Mesenchymal stem cell (in vitro differentiated cells and primary cell): ENCODE measurements around the gene RBCK1.

Source experiments
- DNase-seq: peaks from one replicate; pipeline ENCODE4 v3.0.0-alpha.2; 2013
- H2AFZ ChIP-seq: one replicate; pipeline ENCODE4 v1.6.1; 2013; ENCODE audit warnings: low read depth, mild to moderate bottlenecking, control low read depth, inconsistent platforms, low read length, moderate library complexity
- H2AK5ac ChIP-seq: 2 replicates; pipeline ENCODE4 v1.6.1; 2013; ENCODE audit warnings: low read length, moderate library complexity, mild to moderate bottlenecking, inconsistent platforms; ENCODE audit not compliant: severe bottlenecking
- H2BK120ac ChIP-seq: one replicate; pipeline ENCODE4 v1.6.1; 2013; ENCODE audit warnings: low read depth, mild to moderate bottlenecking, inconsistent platforms, low read length, moderate library complexity
- H2BK12ac ChIP-seq, 2 experiments: one replicate each; pipeline ENCODE4 v1.6.1; 2013; ENCODE audit warnings: inconsistent platforms in 2 of 2, low read length in 2 of 2, mild to moderate bottlenecking in 2 of 2, moderate library complexity in 2 of 2, control low read depth in 1 of 2
- H2BK15ac ChIP-seq: one replicate; pipeline ENCODE4 v1.6.1; 2013; ENCODE audit warnings: mild to moderate bottlenecking, low read depth, inconsistent platforms; ENCODE audit not compliant: poor library complexity, severe bottlenecking
- H2BK5ac ChIP-seq: 2 replicates; pipeline ENCODE4 v1.6.1; 2013; ENCODE audit warnings: low read depth, mild to moderate bottlenecking, low read length, control low read depth, inconsistent platforms; ENCODE audit not compliant: poor library complexity, severe bottlenecking
- H3K14ac ChIP-seq, 2 experiments: one replicate each; pipeline ENCODE4 v1.6.1; 2013; ENCODE audit warnings: inconsistent platforms in 2 of 2, low read length in 2 of 2, control low read depth in 1 of 2, mild to moderate bottlenecking in 1 of 2, moderate library complexity in 1 of 2
- H3K18ac ChIP-seq, 2 experiments: one replicate each; pipeline ENCODE4 v1.6.1; 2013; ENCODE audit warnings: inconsistent platforms in 2 of 2, low read length in 2 of 2, control low read depth in 1 of 2, low read depth in 1 of 2, mild to moderate bottlenecking in 1 of 2
- H3K23ac ChIP-seq, 2 experiments: one replicate each; pipeline ENCODE4 v1.6.1; 2013; ENCODE audit warnings: inconsistent platforms in 2 of 2, low read length in 2 of 2, mild to moderate bottlenecking in 2 of 2, moderate library complexity in 2 of 2, control low read depth in 1 of 2
- H3K27ac ChIP-seq: 2 replicates; pipeline ENCODE4 v1.5.1; 2013; ENCODE audit warnings: mild to moderate bottlenecking, moderate library complexity, low read length, control low read depth, inconsistent platforms; ENCODE audit not compliant: poor library complexity, severe bottlenecking
- H3K27me3 ChIP-seq, 2 experiments: 2 replicates each; pipeline versions ENCODE4 v1.6.1 to v1.7.0; 2013; ENCODE audit warnings: low read length in 2 of 2, mild to moderate bottlenecking in 2 of 2, moderate library complexity in 2 of 2, control low read depth in 1 of 2, inconsistent platforms in 1 of 2; ENCODE audit not compliant: control insufficient read depth in 1 of 2, insufficient read depth in 1 of 2
- H3K36me3 ChIP-seq, 2 experiments: 2 replicates each; pipeline versions ENCODE4 v1.6.1 to v1.7.0; 2013; ENCODE audit warnings: low read length in 2 of 2, control low read depth in 1 of 2, inconsistent platforms in 1 of 2, low read depth in 1 of 2, mild to moderate bottlenecking in 1 of 2; ENCODE audit not compliant: insufficient read depth in 2 of 2, control insufficient read depth in 1 of 2
- H3K4ac ChIP-seq, 2 experiments: one replicate each; pipeline ENCODE4 v1.6.1; 2013; ENCODE audit warnings: inconsistent platforms in 2 of 2, low read length in 2 of 2, mild to moderate bottlenecking in 2 of 2, moderate library complexity in 2 of 2, control low read depth in 1 of 2, low read depth in 1 of 2
- H3K4me1 ChIP-seq: 2 replicates; pipeline ENCODE4 v1.6.1; 2013; ENCODE audit warnings: low read depth, low read length, control low read depth; ENCODE audit not compliant: control insufficient read depth, insufficient read depth
- H3K4me2 ChIP-seq: 2 replicates; pipeline ENCODE4 v1.6.1; 2013; ENCODE audit warnings: low read length, mild to moderate bottlenecking, inconsistent platforms; ENCODE audit not compliant: poor library complexity, severe bottlenecking
- H3K4me3 ChIP-seq, 2 experiments: 2 replicates each; pipeline versions ENCODE4 v1.5.1 to v1.7.0; 2013; ENCODE audit warnings: low read length in 2 of 2, mild to moderate bottlenecking in 2 of 2, control low read depth in 1 of 2, low read depth in 1 of 2; ENCODE audit not compliant: insufficient read depth in 1 of 2
- H3K79me1 ChIP-seq: replicated peaks from 2 replicates; pipeline ENCODE4 v1.6.1; 2013; ENCODE audit warnings: mild to moderate bottlenecking, control low read depth, low read length, inconsistent platforms; ENCODE audit not compliant: poor library complexity, severe bottlenecking
- H3K9ac ChIP-seq: 2 replicates; pipeline ENCODE4 v1.7.0; 2013; ENCODE audit warnings: mild to moderate bottlenecking, low read length, moderate library complexity
- H3K9me3 ChIP-seq: 2 replicates; pipeline ENCODE4 v1.7.0; 2013; ENCODE audit warnings: mild to moderate bottlenecking, low read length; ENCODE audit not compliant: control insufficient read depth
- H4K8ac ChIP-seq: one replicate; pipeline ENCODE4 v1.6.1; 2013; ENCODE audit warnings: inconsistent platforms, mild to moderate bottlenecking, low read length, moderate library complexity
- H4K91ac ChIP-seq: one replicate; pipeline ENCODE4 v1.6.1; 2013; ENCODE audit warnings: mild to moderate bottlenecking, low read length, inconsistent platforms
- WGBS: methylation state at CpG from one replicate; pipeline ENCODE4 v1.1.7; 2013; ENCODE audit warnings: mixed read lengths; 5-methylcytosine and 5-hydroxymethylcytosine counted together

RBCK1 gene

DNA sequence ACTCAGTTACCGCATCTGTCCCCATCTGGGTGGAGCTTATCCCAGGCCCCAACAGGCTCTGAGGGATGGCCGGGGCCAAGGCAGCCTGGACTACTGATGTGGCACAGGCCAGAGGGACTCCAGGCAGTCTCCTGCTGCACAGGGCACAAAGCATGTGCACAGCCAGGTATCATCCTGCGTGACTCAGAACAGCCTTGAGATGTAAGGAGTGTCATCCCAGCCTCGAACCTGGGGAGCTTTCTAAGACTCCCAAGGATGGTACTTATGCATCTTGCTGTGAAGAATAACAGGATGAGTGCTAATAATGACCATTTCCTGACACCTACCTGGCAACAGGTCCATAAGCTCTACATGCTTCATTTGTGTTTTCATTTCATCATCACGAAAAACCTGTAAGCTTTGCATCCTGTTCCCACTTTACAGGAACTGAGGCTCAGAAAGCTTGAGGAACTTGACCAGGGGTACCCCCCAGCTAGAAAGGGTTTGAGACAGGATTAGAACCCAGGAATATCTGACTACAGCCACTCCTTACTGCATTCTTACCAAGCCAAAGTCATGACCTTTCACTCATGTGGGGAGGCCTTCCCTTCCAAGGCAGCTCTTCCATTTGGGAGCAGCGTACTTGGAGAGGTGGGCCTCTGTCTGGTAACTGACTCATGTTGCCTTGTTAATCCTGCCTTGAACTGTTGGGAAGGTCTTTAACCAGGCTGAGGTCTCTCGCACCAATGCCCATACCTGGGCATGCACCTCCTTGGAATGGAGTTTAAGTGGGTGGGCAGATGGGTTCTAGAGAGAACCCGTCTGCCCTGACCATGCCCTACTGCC is 25.6 kb upstream of the RBCK1 start:
- H2BK5ac ChIP-seq, result no peak overlapping the region
- peak overlapping the region in 1 of 2 experiments; percentile 69 for H2BK12ac ChIP-seq
- H3K27ac ChIP-seq, result no peak overlapping the region
- DNase-seq, result peak; percentile 54
- peaks cover 5% of the 10 kb centered on the region for H3K79me1 ChIP-seq
- WGBS, result 64% methylated on average over 7 of the region's 8 CpGs
- no peak overlapping the region for H2BK15ac ChIP-seq
- H4K8ac ChIP-seq, result peak overlapping the region; percentile 42
- peak overlapping the region in 1 of 2 experiments; percentile 3 for H3K14ac ChIP-seq
- H3K9ac ChIP-seq, result peak overlapping the region; percentile 8
- H3K23ac ChIP-seq, result no peak overlapping the region
- no peaks in the 10 kb centered on the region for H3K27me3 ChIP-seq
- no peak overlapping the region for H4K91ac ChIP-seq
- peaks cover 14% of the 10 kb centered on the region for H3K4me1 ChIP-seq
- no peak overlapping the region for H2AFZ ChIP-seq
- H3K36me3 ChIP-seq, result no peaks in the 10 kb centered on the region
- H3K18ac ChIP-seq, result peak overlapping the region in 1 of 2 experiments; percentile 59
- H2AK5ac ChIP-seq, result no peak overlapping the region
- H3K4me2 ChIP-seq, result peak overlapping the region; percentile 32
- no peak overlapping the region for H2BK120ac ChIP-seq
- H3K4me3 ChIP-seq, result peak overlapping the region in 1 of 2 experiments; percentile 50
- no peak overlapping the region for H3K4ac ChIP-seq
- H3K9me3 ChIP-seq, result no peaks in the 10 kb centered on the region

DNA sequence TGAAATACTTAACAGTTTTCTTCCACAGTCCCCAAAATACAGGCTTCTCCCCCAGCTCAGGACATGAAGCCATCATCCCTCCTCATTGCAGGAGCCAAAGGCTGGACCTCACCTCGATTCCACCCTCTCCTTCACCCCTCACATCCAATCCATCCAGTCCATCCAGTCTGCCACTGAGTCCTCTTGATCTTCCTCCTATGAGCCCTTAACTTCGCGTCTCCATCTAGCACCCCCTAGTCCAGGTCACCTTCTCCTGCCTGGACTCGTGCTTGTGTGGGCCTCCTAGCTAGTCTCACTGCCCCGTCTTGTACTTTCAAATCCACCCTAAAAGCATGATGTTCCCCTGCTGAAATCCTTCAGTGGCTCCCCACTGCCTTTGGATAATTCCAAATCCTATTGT is 24.2 kb upstream of the RBCK1 start:
- no peak overlapping the region for H3K9ac ChIP-seq
- H3K14ac ChIP-seq, result no peak overlapping the region
- H3K36me3 ChIP-seq, result peaks cover 10 to 11% of the 10 kb centered on the region in 2 experiments
- H3K4me1 ChIP-seq, result peaks cover 14% of the 10 kb centered on the region
- no peak overlapping the region for H3K4me2 ChIP-seq
- H2BK15ac ChIP-seq, result no peak overlapping the region
- 97% methylated on average over 5 of the region's 5 CpGs for WGBS
- no peak overlapping the region for H3K4me3 ChIP-seq
- no peak overlapping the region for H3K23ac ChIP-seq
- H2BK12ac ChIP-seq, result peak overlapping the region in 1 of 2 experiments; percentile 37
- H3K27me3 ChIP-seq, result no peaks in the 10 kb centered on the region
- no peak overlapping the region for H2BK5ac ChIP-seq
- H4K91ac ChIP-seq, result no peak overlapping the region
- H3K9me3 ChIP-seq, result no peaks in the 10 kb centered on the region
- H2AK5ac ChIP-seq, result no peak overlapping the region
- peaks cover 5% of the 10 kb centered on the region for H3K79me1 ChIP-seq
- no peak overlapping the region for H4K8ac ChIP-seq
- no peak overlapping the region for H3K18ac ChIP-seq
- no peak overlapping the region for H2BK120ac ChIP-seq
- no peak overlapping the region for H2AFZ ChIP-seq
- no peak overlapping the region for H3K27ac ChIP-seq
- DNase-seq, result no peak
- H3K4ac ChIP-seq, result no peak overlapping the region

DNA sequence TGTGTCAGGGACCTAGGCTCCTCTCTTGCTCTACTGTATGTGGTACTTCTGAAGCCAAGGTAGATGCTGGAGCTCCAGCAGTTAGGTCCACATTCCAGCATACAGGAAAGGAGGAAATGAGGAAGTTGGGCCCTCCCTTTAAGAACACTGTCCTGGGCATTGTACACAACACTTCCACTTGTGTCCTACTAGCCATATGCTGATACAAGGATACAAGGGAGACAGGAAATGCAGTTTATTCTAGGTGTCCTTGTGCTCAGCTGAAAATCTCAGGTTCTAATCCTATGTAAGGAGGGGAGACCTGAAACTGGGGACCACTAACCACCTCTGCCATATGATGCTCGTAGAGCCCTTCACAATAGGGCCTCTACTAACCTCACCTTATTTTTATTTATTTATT is 23.4 kb upstream of the RBCK1 start:
- Histone ChIP-seq H2BK15ac (no peak overlapping the region), H3K23ac (no peak overlapping the region), H3K79me1 (peaks cover 5% of the 10 kb centered on the region), H2BK120ac (no peak overlapping the region), H3K4me1 (peaks cover 14% of the 10 kb centered on the region), H3K4me2 (no peak overlapping the region), H3K36me3 (peaks cover 17 to 18% of the 10 kb centered on the region in 2 experiments), H2BK5ac (no peak overlapping the region), H3K14ac (no peak overlapping the region), H3K27me3 (no peaks in the 10 kb centered on the region), H3K18ac (no peak overlapping the region), H3K27ac (no peak overlapping the region), H3K9ac (no peak overlapping the region), H3K4ac (no peak overlapping the region), H2AFZ (no peak overlapping the region), H2BK12ac (no peak overlapping the region), H3K4me3 (no peak overlapping the region), H3K9me3 (no peaks in the 10 kb centered on the region), H2AK5ac (no peak overlapping the region), H4K8ac (no peak overlapping the region), H4K91ac (no peak overlapping the region)
- WGBS, result 100% methylated on average over 1 of the region's 1 CpG
- DNase-seq, result no peak

DNA sequence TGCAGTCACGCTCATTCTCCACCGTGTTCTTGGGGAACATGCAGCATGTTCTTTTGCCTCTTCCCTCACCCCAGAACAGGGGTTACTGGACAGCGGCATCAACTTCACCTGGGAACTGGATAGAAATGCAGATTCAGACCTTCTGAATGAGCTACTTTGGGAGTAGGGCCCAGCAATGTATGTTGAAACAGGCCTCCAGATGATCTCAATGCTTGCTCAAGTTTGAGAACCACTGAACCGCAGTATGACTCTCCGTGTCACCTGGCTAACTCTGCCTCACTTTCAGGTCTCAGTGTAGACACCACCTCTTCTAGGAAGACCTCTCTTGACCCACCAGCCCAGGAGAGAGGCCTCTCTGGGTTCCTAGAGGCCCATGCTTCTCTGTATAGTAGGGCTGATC is 22.7 kb upstream of the RBCK1 start:
- Histone ChIP-seq H3K14ac (no peak overlapping the region), H3K4me2 (no peak overlapping the region), H2BK5ac (no peak overlapping the region), H2BK120ac (no peak overlapping the region), H3K9ac (no peak overlapping the region), H3K9me3 (no peaks in the 10 kb centered on the region), H3K23ac (no peak overlapping the region), H2BK15ac (peak overlapping the region; percentile 2), H3K79me1 (peaks cover 5% of the 10 kb centered on the region), H4K8ac (no peak overlapping the region), H2AK5ac (no peak overlapping the region), H4K91ac (no peak overlapping the region), H2AFZ (no peak overlapping the region), H3K36me3 (peaks cover 17 to 22% of the 10 kb centered on the region in 2 experiments), H3K4me3 (no peak overlapping the region), H3K18ac (no peak overlapping the region), H2BK12ac (no peak overlapping the region), H3K4ac (no peak overlapping the region), H3K27me3 (no peaks in the 10 kb centered on the region), H3K4me1 (peaks cover 14% of the 10 kb centered on the region), H3K27ac (no peak overlapping the region)
- WGBS, result 98% methylated on average over 5 of the region's 5 CpGs
- no peak for DNase-seq
